ENCODE results near the gene NLRP6. TPM values are rescaled to one million over a fixed set of nuclear protein-coding genes. Genes with fewer than 3 reads are reported as not detected.

NLRP6 gene
- total RNA-seq, 1 donor from 2014 or later, result not detected

GRCh38 chr11:255816-256215, 22.4 kb upstream of the NLRP6 start:
- DNase-seq (ENCODE audit: low read depth in 2 of 2), result no peak

GRCh38 chr11:256952-257737, 21.1 kb upstream of the NLRP6 start:
- no peak for DNase-seq (ENCODE audit: low read depth in 2 of 2)

GRCh38 chr11:257766-258493, 20.3 kb upstream of the NLRP6 start:
- no peak for DNase-seq (ENCODE audit: low read depth in 2 of 2)

GRCh38 chr11:259413-259812, 18.8 kb upstream of the NLRP6 start:
- DNase-seq (ENCODE audit: low read depth in 2 of 2), result no peak

GRCh38 chr11:261624-262023, 16.6 kb upstream of the NLRP6 start:
- DNase-seq (ENCODE audit: low read depth in 2 of 2), result no peak

GRCh38 chr11:266676-267439, 11.3 kb upstream of the NLRP6 start:
- DNase-seq (ENCODE audit: low read depth in 2 of 2), result no peak

- DNase-seq (ENCODE audit: low read depth in 2 of 2), result no peak
Observed at GRCh38 chr11:267491-267994, 10.7 kb upstream of the NLRP6 start.

- DNase-seq (ENCODE audit: low read depth in 2 of 2), result peak in 1 of 2 donors; percentile 32
Observed at GRCh38 chr11:268716-269145, 9.5 kb upstream of the NLRP6 start.

GRCh38 chr11:269146-269890, 8.9 kb upstream of the NLRP6 start:
- DNase-seq (ENCODE audit: low read depth in 2 of 2), result no peak

- no peak for DNase-seq (ENCODE audit: low read depth in 2 of 2)
Observed at GRCh38 chr11:270451-271318, 7.5 kb upstream of the NLRP6 start.

GRCh38 chr11:271319-271715, 6.9 kb upstream of the NLRP6 start:
- no peak for DNase-seq (ENCODE audit: low read depth in 2 of 2)

- DNase-seq (ENCODE audit: low read depth in 2 of 2), result no peak
Observed at GRCh38 chr11:272195-272930, 5.8 kb upstream of the NLRP6 start.

- DNase-seq (ENCODE audit: low read depth in 2 of 2), result no peak
Observed at GRCh38 chr11:272931-273198, 5.3 kb upstream of the NLRP6 start.

- DNase-seq (ENCODE audit: low read depth in 2 of 2), result no peak
Observed at GRCh38 chr11:276219-276618, 2.0 kb upstream of the NLRP6 start.

GRCh38 chr11:279040-279965, 1.1 kb downstream of the NLRP6 start:
- no peak for DNase-seq (ENCODE audit: low read depth in 2 of 2)

GRCh38 chr11:279966-280705, 1.9 kb downstream of the NLRP6 start:
- peak; percentile 29 to 49 for DNase-seq (ENCODE audit: low read depth in 2 of 2)

- no peak for DNase-seq (ENCODE audit: low read depth in 2 of 2)
Observed at GRCh38 chr11:280706-281485, 2.7 kb downstream of the NLRP6 start.

Measured in lung microvascular endothelial cell (primary cell).